Measurements from ENCODE around the gene SDK2. TPM values are rescaled to one million over a fixed set of nuclear protein-coding genes. Genes with fewer than 3 reads are reported as not detected.

SDK2 gene
- total and polyA plus RNA-seq, 2 experiments from 2014 or later: 0.74 to 5.1 TPM

DNA sequence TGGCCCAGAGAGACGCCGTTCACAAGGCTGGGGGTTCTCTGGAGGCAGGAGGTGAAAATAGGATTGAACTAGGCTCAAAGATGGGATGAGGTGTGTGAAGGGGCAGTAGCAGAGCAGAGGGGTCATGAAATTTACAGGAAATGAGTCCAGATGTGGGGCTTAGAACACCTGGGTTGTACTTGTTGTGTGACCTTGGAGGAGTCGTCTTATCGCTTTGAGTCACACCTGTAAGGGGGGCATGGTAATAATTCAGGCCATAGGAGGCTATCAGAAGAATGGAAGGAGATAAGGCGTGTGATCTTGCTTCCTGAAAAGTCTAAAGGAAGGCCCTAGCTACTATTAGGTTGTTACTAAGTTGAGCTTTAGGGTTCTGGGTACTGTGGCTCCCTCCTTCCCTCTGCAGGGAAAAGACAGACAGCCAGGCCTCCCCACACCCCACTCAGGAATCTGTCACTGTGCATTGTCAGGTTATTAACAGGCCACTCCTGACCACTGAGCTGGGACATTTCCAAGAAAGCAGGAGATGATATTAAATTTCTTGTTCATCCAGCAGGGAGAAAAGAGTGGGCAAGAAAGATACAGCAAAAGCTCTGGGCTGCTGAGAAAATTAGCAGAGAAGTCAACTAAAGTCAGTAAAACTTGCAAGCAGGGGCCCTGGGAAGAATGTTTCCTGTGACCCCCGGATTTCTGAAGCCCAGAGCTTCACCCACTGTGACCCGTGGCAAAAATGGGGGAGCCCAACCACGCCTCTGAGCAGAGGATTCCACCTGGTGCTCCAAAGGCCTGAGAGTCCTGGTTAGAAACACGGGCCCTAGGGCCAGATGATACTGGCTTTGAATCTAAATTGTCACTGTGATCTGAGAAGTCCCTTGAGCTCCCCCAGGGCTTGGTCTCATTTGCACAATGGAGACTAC, 326.5 kb downstream of the SDK2 start (continued):
- TF ChIP-seq, protein P1, sequence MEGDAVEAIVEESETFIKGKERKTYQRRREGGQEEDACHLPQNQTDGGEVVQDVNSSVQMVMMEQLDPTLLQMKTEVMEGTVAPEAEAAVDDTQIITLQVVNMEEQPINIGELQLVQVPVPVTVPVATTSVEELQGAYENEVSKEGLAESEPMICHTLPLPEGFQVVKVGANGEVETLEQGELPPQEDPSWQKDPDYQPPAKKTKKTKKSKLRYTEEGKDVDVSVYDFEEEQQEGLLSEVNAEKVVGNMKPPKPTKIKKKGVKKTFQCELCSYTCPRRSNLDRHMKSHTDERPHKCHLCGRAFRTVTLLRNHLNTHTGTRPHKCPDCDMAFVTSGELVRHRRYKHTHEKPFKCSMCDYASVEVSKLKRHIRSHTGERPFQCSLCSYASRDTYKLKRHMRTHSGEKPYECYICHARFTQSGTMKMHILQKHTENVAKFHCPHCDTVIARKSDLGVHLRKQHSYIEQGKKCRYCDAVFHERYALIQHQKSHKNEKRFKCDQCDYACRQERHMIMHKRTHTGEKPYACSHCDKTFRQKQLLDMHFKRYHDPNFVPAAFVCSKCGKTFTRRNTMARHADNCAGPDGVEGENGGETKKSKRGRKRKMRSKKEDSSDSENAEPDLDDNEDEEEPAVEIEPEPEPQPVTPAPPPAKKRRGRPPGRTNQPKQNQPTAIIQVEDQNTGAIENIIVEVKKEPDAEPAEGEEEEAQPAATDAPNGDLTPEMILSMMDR (conservative IDR thresholded peaks at IDR 0.05; ENCODE audit: low read depth in 2 of 2): no peak
- no peak for TF ChIP-seq POLR2AphosphoS5 (IDR thresholded peaks at IDR 0.05; ENCODE audit: low read depth)
- TF ChIP-seq NANOG (IDR thresholded peaks at IDR 0.05; ENCODE audit: borderline replicate concordance): no peak
- no peak for TF ChIP-seq EZH2phosphoT487 (IDR thresholded peaks at IDR 0.05; ENCODE audit: unreplicated experiment)
- no peak for TF ChIP-seq ZNF114 (CRISPR knock-in tag; IDR thresholded peaks at IDR 0.05)
- TF ChIP-seq STAT1 (IDR thresholded peaks at IDR 0.05; ENCODE audit: unreplicated experiment): no peak
- no peak for TF ChIP-seq CREB1 (CRISPR knock-in tag; IDR thresholded peaks at IDR 0.05; ENCODE audit: low read depth)

GRCh38 chr17:73316919-73317505, 327.2 kb downstream of the SDK2 start:
- Mint-ChIP-seq H3K9me3 (no peaks in the 10 kb centered on the region), H3K4me1 (peaks cover 16% of the 10 kb centered on the region), H3K27ac (no peak overlapping the region), H3K4me3 (no peak overlapping the region), H3K36me3 (ENCODE audit: low read depth) (no peaks in the 10 kb centered on the region), H3K27me3 (ENCODE audit: insufficient read depth, low read depth, poor library complexity) (peaks cover 13% of the 10 kb centered on the region)
- no peaks in the 10 kb centered on the region for H3K36me3 ChIP-seq (ENCODE audit: insufficient read depth)
- H3F3A ChIP-seq (replicated peaks; ENCODE audit: low read depth): peaks cover 3% of the 10 kb centered on the region; the same call in 1 of the 2 replicates
- no peaks in the 10 kb centered on the region for H3K9me2 ChIP-seq (ENCODE audit: insufficient read depth)
- H2AFZ ChIP-seq: no peak overlapping the region; the same call in 1 of the 2 replicates
- no peak for TF ChIP-seq ZNF331 (CRISPR knock-in tag; IDR thresholded peaks at IDR 0.05; ENCODE audit: low read depth)
- TF ChIP-seq EZH2 (IDR thresholded peaks at IDR 0.05; ENCODE audit: low read depth, unreplicated experiment): no peak
- TF ChIP-seq STAT1 (IDR thresholded peaks at IDR 0.05; ENCODE audit: unreplicated experiment): no peak
- TF ChIP-seq POLR2AphosphoS5 (IDR thresholded peaks at IDR 0.05; ENCODE audit: low read depth): no peak
- TF ChIP-seq REST (IDR thresholded peaks at IDR 0.05; ENCODE audit: unreplicated experiment): no peak
- no peak for ATAC-seq
- no peak for DNase-seq (ENCODE audit: low spot score)
- H3K27me3 ChIP-seq (ENCODE audit: insufficient read depth): peaks cover 13% of the 10 kb centered on the region
- H3K4me3 ChIP-seq: no peak overlapping the region
- H3K4me2 ChIP-seq: no peak overlapping the region
- H4K20me1 ChIP-seq (replicated peaks; ENCODE audit: insufficient read depth): no peaks in the 10 kb centered on the region
- H3K4me1 ChIP-seq (ENCODE audit: insufficient read depth): peaks cover 27% of the 10 kb centered on the region
- no peak overlapping the region for H3K27ac ChIP-seq (ENCODE audit: low read depth)
- no peaks in the 10 kb centered on the region for H3K79me2 ChIP-seq (replicated peaks; ENCODE audit: insufficient read depth)
